GM12865 (cell line): ENCODE measurements around the gene BANF1.

Experiments
- DNase-seq: peaks from one replicate; pipeline ENCODE4 v3.0.0; 2010; ENCODE audit warnings: low read depth
- H3K4me3 ChIP-seq: 2 replicates; pipeline ENCODE4 v1.5.1; 2011; ENCODE audit warnings: mild to moderate bottlenecking, low read depth, low read length, control low read depth
- CTCF ChIP-seq: IDR thresholded peaks from 2 replicates; pipeline ENCODE4 v1.5.1; 2011; ENCODE audit warnings: low read length, control low read depth, low read depth, inconsistent platforms; ENCODE audit not compliant: insufficient read depth; ENCODE audit errors: missing control alignments

The BANF1 gene

GRCh38 chr11:66001942-66002647 lies at the start of gene BANF1, which contains the start of gene EIF1AD:
BANF1 (plus strand) TSS chr11:66002503; CDS start chr11:66003251, 748 bp downstream.
EIF1AD (minus strand) TSS chr11:66002157; CDS start chr11:66000389, 1,768 bp downstream.
- peak; percentile 99 for DNase-seq
- no peak for TF ChIP-seq CTCF
- peak within 1 kb of the TSS; percentile 88 for H3K4me3 ChIP-seq

- no peak for TF ChIP-seq CTCF
- no peak for DNase-seq
Observed at GRCh38 chr11:65953471-65953870, 48.8 kb upstream of the BANF1 start.

DNA sequence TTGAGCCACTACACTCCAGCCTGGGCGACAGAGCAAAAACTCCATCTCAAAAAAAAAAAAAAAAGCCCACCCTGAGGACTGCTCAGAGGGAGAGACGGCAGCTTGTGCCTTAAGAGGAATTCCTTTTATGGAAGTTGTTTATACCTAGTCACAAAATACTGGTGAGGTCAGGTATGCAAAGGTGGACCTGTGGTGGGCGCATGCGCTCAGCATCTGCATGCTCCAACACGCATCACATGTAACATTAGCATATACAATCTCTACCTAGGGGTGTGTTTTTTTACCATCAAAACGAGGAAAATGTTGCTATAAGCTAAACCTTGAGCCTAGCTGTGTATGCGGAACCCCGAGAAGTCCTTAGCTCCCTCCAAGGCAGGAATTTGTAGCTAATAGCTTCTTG lies 47.5 kb upstream of the BANF1 start:
- no peak overlapping the region for H3K4me3 ChIP-seq
- no peak for DNase-seq
- TF ChIP-seq CTCF, result no peak

More at GRCh38 chr11:65953471-65953870, 48.8 kb upstream of the BANF1 start:
- no peak overlapping the region for H3K4me3 ChIP-seq

DNA sequence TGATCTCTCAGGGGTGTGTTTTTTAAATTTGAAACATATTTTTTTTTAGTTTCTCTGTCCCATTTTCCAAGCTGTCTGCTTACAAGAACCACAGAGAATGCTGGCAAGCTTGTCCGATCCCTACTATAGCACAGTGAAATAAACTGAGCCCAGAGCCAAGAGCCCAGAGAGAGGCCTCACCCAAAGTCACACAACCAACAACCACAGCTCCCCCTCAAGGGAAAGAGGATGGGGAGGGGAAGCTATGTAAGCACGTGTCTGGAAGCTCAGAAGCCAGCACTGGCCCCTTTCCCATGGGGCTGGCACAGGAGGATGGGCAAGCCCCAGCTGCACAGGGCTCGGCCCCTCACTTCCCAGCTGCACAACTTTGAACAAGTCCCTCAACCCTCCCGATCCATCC lies 44.0 kb upstream of the BANF1 start:
- no peak for TF ChIP-seq CTCF
- H3K4me3 ChIP-seq, result no peak overlapping the region
- DNase-seq, result no peak

DNA sequence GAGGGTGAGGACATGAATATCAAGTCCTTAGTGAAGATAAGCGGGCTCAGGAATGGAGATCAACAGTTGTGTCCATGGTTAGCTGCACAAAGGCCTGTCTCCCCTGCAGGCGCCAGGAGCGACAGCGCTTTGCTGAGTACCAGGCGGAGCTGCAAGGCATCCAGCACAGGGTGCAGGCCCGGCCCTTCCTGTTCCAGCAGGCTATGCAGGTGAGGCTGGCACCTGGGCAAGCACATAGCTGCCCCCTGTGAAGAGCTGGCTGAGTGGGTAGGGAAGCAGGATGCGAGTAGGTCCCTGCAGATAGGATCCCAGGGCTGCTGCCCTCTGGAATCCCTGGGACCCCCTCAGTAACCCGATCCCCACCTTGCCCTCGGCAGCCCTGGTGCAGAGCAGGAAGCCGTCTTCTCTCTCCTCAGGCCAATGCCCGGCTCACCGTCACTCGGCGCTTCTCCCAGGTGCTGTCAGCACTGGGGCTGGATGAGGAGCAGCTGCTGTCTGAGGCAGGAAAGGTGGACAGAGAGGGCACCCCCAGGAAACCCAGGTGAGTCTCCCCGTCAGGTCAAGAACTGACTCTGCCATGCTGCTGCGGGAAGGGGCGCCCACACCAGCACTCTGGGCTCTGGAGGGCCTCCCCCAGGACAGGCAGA lies 43.4 kb upstream of the BANF1 start:
- no peak for TF ChIP-seq CTCF
- H3K4me3 ChIP-seq, result no peak overlapping the region
- no peak for DNase-seq

GRCh38 chr11:65960824-65961266 lies 41.5 kb upstream of the BANF1 start:
- no peak for DNase-seq
- H3K4me3 ChIP-seq, result peak overlapping the region; percentile 63
- TF ChIP-seq CTCF, result no peak
